Ovary (tissue), 9 donors: ENCODE measurements around the gene TMEM100. TPM values are rescaled to one million over a fixed set of nuclear protein-coding genes. Genes with fewer than 3 reads are reported as not detected.
A peak's percentile ranks its signal among the peaks of the same experiment; 100 is the strongest.

ENCODE experiments used
- DNase-seq, 5 donors: peaks; one replicate each; pipeline ENCODE4 v3.0.0-alpha.2; 2019 to 2020
- H3K27ac ChIP-seq, 2 donors: fragments of 200-600 bp; one replicate each; pipeline versions ENCODE4 v1.5.1 to v1.8.0; 2019 to 2022
- H3K27me3 ChIP-seq: fragments of 200-600 bp; one replicate; pipeline ENCODE4 v1.8.0; 2022
- H3K36me3 ChIP-seq: fragments of 200-600 bp; sonication (generic); one replicate; pipeline ENCODE4 v1.5.1; 2019
- H3K4me1 ChIP-seq: one replicate; pipeline ENCODE4 v1.8.1; 2013; ENCODE audit warnings: mild to moderate bottlenecking, moderate library complexity; ENCODE audit not compliant: insufficient read depth
- H3K4me3 ChIP-seq: fragments of 200-600 bp; sonication (generic); one replicate; pipeline ENCODE4 v1.5.1; 2017
- H3K9me3 ChIP-seq, 2 donors: fragments of 200-600 bp in 1 of 2; sonication (generic) in 1 of 2; one replicate each; pipeline versions ENCODE4 v1.5.1 to v1.8.1; 2013 to 2019; ENCODE audit warnings: mild to moderate bottlenecking in 1 of 2, moderate library complexity in 1 of 2
- EP300 ChIP-seq: sonication (generic); formaldehyde crosslinking; IDR thresholded peaks from one replicate; pipeline ENCODE4 v1.6.1; 2017; ENCODE audit warnings: antibody characterized with exemption
- POLR2A ChIP-seq: fragments of 450-650 bp; IDR thresholded peaks from one replicate; pipeline ENCODE4 v1.6.1; 2017; ENCODE audit warnings: antibody characterized with exemption, mild to moderate bottlenecking, moderate library complexity
- WGBS, 3 donors: extraction: QIAGEN DNeasy Blood & Tissue Kit in 1 of 3; methylation state at CpG; one replicate each; pipeline versions ENCODE4 v1.1.5 to v1.1.7; 2013 to 2017; 5-methylcytosine and 5-hydroxymethylcytosine counted together
- intact Hi-C, 4 donors: fragments of 100-400 bp; cut with DNase I; formaldehyde crosslinking; loops; one replicate each; pipeline versions ENCODE4 v1.11.0 to v1.15.1; 2022 to 2023
- polyA plus RNA-seq, 2 donors: library from polyadenylated mRNA; stranded (reverse); fragments of 200-250 nt in 1 of 2; fragments of 350-450 nt in 1 of 2; fragmentation: Illumina TruSeq in 1 of 2; extraction: RNeasy Lipid Tissue Mini Kit (QIAGEN cat#74804) in 1 of 2; gene quantifications; one replicate each; pipeline ENCODE4 v1.2.3, GENCODE V29; 2013 to 2014
- total RNA-seq, 7 donors: library from RNA; depleted of rRNA in 2 of 7; stranded (reverse); fragments of >200 nt in 2 of 7; fragmentation: NEBNext Ultra II Directional in 3 of 7; extraction: Animal tissue kit (Norgen Biotek cat#: 25700) in 3 of 7; gene quantifications; one replicate each; pipeline versions ENCODE4 v1.1.0 to v1.2.4, GENCODE V29; 2016 to 2023
- TF ChIP-seq, protein P1 (sequence below), 3 donors: fragments of 450-650 bp in 2 of 3; fragments of 200-600 bp in 1 of 3; IDR thresholded peaks; one replicate each; pipeline versions ENCODE4 v1.5.1 to v1.8.0; 2016 to 2022; ENCODE audit warnings: antibody characterized with exemption in 3 of 3, mild to moderate bottlenecking in 1 of 3
- donor health status: DM: no; HTN: no; CAD: no; lungs with moderate emphysema.
- donor health status: DM: no; HTN: no; CAD: no.
- donor health status: Bipolar disorder and iron deficiency.
- donor health status: DM: yes; HTN: yes; CAD: no.
- donor health status: DM: no; HTN: no; CAD: no.
- donor health status: DM: yes; HTN: yes; CAD: no.

TMEM100 gene
- total and polyA plus RNA-seq, 9 donors = 9.0 to 88.2 (median 17.8) TPM

GRCh38 chr17:55737976-55738501 lies 15.4 kb upstream of the TMEM100 start:
- WGBS, 3 donors = 66 to 88% (median 69%) methylated on average over 4 of the region's 4 CpGs

DNA sequence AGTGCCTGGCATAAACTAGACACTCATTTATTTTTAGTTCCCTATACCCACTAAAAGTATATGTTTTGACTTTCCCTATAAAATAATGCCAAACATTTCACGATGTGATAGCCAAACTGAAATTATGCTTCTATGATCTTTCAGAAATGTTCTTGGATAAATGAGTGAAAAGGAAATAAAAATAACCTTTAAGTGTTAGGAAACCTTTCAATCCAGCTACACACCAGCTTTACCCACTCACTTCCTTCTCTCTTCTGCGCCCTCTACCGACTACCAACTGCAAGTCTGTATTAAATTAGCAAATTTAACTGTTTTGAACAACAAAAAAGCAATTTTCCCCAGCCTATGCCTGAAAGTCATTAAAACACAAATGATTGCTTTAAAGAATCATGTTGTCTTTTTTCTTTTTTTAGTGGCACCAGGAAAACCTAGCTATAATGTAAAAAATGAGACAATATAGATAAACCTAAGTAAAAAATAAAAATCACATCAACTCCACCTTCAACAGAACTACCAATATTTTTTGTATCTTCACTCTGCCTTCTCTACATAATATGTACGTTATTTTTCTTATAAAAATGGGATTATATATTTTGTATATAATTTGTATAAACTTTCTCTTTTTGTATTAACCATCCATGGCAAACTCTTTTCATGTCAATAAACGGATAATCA lies 13.2 kb upstream of the TMEM100 start:
- H3K9me3 ChIP-seq = no peaks in the 10 kb centered on the region
- intact Hi-C loops = loop anchor here in 1 of 4 donors (5.0 kb wide), 1 partner anchor 209 kb away; no protein-coding TSS in a partner anchor
- DNase-seq = peak in 3 of 5 donors; percentile 30 to 55 (median 35)
- H3K4me3 ChIP-seq = no peak overlapping the region
- H3K27ac ChIP-seq = no peak overlapping the region
- H3K4me1 ChIP-seq = no peaks in the 10 kb centered on the region
- WGBS, 3 donors = 31 to 41% (median 33%) methylated on average over 5 of the region's 5 CpGs
- TF ChIP-seq POLR2A (no peak), EP300 (no peak)
- TF ChIP-seq, protein P1, sequence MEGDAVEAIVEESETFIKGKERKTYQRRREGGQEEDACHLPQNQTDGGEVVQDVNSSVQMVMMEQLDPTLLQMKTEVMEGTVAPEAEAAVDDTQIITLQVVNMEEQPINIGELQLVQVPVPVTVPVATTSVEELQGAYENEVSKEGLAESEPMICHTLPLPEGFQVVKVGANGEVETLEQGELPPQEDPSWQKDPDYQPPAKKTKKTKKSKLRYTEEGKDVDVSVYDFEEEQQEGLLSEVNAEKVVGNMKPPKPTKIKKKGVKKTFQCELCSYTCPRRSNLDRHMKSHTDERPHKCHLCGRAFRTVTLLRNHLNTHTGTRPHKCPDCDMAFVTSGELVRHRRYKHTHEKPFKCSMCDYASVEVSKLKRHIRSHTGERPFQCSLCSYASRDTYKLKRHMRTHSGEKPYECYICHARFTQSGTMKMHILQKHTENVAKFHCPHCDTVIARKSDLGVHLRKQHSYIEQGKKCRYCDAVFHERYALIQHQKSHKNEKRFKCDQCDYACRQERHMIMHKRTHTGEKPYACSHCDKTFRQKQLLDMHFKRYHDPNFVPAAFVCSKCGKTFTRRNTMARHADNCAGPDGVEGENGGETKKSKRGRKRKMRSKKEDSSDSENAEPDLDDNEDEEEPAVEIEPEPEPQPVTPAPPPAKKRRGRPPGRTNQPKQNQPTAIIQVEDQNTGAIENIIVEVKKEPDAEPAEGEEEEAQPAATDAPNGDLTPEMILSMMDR (IDR thresholded peaks at IDR 0.05) = peak in 2 of 3 donors; percentile 48 to 60
- no peaks in the 10 kb centered on the region for H3K27me3 ChIP-seq
- no peaks in the 10 kb centered on the region for H3K36me3 ChIP-seq

More at GRCh38 chr17:55737976-55738501, 15.4 kb upstream of the TMEM100 start:
- Histone ChIP-seq H3K4me3 (no peak overlapping the region), H3K4me1 (no peaks in the 10 kb centered on the region), H3K9me3 (no peaks in the 10 kb centered on the region), H3K36me3 (no peaks in the 10 kb centered on the region), H3K27me3 (no peaks in the 10 kb centered on the region), H3K27ac (no peak overlapping the region)
- TF ChIP-seq, protein P1 (IDR thresholded peaks at IDR 0.05) = no peak
- TF ChIP-seq EP300 (no peak), POLR2A (no peak)
- no peak for DNase-seq
- intact Hi-C loops = loop anchor here in 1 of 4 donors (5.0 kb wide), 1 partner anchor 211 kb away; no protein-coding TSS in a partner anchor

DNA sequence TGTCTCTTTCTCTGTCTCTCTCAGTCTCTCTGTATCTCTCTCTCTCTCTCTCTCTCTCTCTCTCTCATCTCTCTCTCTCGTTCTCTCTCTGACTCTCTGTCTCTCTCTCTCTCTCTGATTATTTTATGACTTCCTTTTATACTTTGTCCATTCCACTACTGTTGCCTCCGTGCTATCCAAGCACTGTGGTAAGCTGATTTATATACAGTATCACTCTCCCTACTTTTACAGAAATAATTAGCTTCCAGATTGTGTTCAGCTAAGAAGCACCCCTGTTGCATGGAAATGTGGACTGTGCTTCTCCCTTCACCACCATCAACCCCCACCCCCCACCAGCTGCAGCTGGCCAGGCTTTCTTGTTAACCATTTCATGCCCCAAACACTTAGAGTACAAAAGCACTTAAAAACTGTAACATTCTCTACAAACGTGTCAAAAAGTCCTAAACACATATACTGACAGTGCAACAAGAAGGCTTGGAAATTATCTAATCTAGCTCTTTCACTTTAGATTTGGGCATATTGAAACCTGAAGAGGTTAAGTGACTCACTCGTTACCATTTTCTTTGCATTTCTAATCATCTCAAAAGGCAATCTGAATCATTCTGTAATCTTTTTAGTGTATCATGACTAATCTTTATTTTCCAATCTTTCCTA lies 11.6 kb upstream of the TMEM100 start:
- intact Hi-C loops = no loop called here
- Histone ChIP-seq H3K4me3 (no peak overlapping the region), H3K27ac (no peak overlapping the region), H3K4me1 (no peaks in the 10 kb centered on the region), H3K36me3 (no peaks in the 10 kb centered on the region), H3K27me3 (no peaks in the 10 kb centered on the region), H3K9me3 (no peaks in the 10 kb centered on the region)
- TF ChIP-seq POLR2A = no peak
- TF ChIP-seq, protein P1 (IDR thresholded peaks at IDR 0.05) = no peak
- no peak for TF ChIP-seq EP300
- WGBS, 3 donors = 37 to 56% (median 53%) methylated on average over 4 of the region's 4 CpGs
- DNase-seq = no peak

- WGBS, 3 donors = 22 to 36% (median 23%) methylated on average over 10 of the region's 10 CpGs
- Histone ChIP-seq H3K4me1 (peaks cover 3% of the 10 kb centered on the region), H3K9me3 (no peaks in the 10 kb centered on the region), H3K36me3 (no peaks in the 10 kb centered on the region), H3K27me3 (no peaks in the 10 kb centered on the region), H3K4me3 (no peak overlapping the region), H3K27ac (no peak overlapping the region)
- intact Hi-C loops = no loop called here
- TF ChIP-seq POLR2A = no peak
- peak; percentile 33 to 64 (median 51) for DNase-seq
Observed at GRCh38 chr17:55731586-55732250, 9.1 kb upstream of the TMEM100 start.
